Measurements from ENCODE around the gene CD38. TPM values are rescaled to one million over a fixed set of nuclear protein-coding genes. Genes with fewer than 3 reads are reported as not detected.

The CD38 gene
- total and polyA plus RNA-seq, 4 donors: 3.2 to 9.4 (median 5.3) TPM

DNA sequence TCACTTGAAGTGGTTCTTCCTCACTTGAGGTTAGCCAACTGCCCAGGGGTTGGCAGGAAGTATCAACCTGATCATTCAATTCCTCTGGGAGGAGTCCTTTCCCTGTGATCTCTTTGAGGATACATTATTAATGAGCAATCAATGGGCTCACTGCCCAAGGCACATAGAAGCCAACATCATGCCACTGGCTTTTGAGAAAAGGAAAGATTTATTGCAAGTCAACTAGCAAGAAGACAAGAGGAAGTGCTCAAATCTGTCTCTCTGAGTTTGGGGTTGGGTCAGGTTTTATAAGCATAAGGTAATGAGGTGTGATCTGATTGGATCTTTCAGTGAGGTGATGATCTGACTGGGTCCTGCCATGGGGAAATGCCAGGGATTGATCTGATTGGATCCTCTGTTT lies 120.8 kb downstream of the CD38 start:
- Histone ChIP-seq H3K9ac (ENCODE audit: low read depth in 1 of 2, low read length in 2 of 2) (no peak overlapping the region), H3K27me3 (ENCODE audit: control insufficient read depth in 4 of 4, insufficient read depth in 4 of 4, low read length in 3 of 4) (no peaks in the 10 kb centered on the region), H3K4me1 (ENCODE audit: control insufficient read depth in 4 of 4, insufficient read depth in 4 of 4, low read length in 3 of 4) (no peaks in the 10 kb centered on the region), H3K36me3 (ENCODE audit: control insufficient read depth in 4 of 4, insufficient read depth in 3 of 4, low read depth in 1 of 4, low read length in 3 of 4) (no peaks in the 10 kb centered on the region), H3K9me3 (ENCODE audit: control insufficient read depth in 4 of 4, low read length in 3 of 4) (no peaks in the 10 kb centered on the region), H3K27ac (ENCODE audit: low read depth in 1 of 2, low read length in 2 of 2) (no peak overlapping the region), H3K4me3 (ENCODE audit: low read depth in 1 of 3, low read length in 3 of 3) (no peak overlapping the region)
- DNase-seq (ENCODE audit: low spot score): no peak
- TF ChIP-seq YY1 (IDR thresholded peaks at IDR 0.05): no peak
- no peak for TF ChIP-seq HNF4G (IDR thresholded peaks at IDR 0.05)
- TF ChIP-seq, protein P1, sequence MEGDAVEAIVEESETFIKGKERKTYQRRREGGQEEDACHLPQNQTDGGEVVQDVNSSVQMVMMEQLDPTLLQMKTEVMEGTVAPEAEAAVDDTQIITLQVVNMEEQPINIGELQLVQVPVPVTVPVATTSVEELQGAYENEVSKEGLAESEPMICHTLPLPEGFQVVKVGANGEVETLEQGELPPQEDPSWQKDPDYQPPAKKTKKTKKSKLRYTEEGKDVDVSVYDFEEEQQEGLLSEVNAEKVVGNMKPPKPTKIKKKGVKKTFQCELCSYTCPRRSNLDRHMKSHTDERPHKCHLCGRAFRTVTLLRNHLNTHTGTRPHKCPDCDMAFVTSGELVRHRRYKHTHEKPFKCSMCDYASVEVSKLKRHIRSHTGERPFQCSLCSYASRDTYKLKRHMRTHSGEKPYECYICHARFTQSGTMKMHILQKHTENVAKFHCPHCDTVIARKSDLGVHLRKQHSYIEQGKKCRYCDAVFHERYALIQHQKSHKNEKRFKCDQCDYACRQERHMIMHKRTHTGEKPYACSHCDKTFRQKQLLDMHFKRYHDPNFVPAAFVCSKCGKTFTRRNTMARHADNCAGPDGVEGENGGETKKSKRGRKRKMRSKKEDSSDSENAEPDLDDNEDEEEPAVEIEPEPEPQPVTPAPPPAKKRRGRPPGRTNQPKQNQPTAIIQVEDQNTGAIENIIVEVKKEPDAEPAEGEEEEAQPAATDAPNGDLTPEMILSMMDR (IDR thresholded peaks at IDR 0.05; ENCODE audit: low read depth, low read length, missing input control): no peak
- TF ChIP-seq FOXA1 (IDR thresholded peaks at IDR 0.05): no peak
- TF ChIP-seq NR2F2 (IDR thresholded peaks at IDR 0.05): no peak
- TF ChIP-seq EGR1 (IDR thresholded peaks at IDR 0.05; ENCODE audit: low read depth in 2 of 2): no peak
- TF ChIP-seq HNF4A (conservative IDR thresholded peaks at IDR 0.05): no peak
- no peak for TF ChIP-seq RXRA (IDR thresholded peaks at IDR 0.05)
- TF ChIP-seq, protein P2, sequence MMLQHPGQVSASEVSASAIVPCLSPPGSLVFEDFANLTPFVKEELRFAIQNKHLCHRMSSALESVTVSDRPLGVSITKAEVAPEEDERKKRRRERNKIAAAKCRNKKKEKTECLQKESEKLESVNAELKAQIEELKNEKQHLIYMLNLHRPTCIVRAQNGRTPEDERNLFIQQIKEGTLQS (IDR thresholded peaks at IDR 0.05): no peak
- TF ChIP-seq, protein P3, sequence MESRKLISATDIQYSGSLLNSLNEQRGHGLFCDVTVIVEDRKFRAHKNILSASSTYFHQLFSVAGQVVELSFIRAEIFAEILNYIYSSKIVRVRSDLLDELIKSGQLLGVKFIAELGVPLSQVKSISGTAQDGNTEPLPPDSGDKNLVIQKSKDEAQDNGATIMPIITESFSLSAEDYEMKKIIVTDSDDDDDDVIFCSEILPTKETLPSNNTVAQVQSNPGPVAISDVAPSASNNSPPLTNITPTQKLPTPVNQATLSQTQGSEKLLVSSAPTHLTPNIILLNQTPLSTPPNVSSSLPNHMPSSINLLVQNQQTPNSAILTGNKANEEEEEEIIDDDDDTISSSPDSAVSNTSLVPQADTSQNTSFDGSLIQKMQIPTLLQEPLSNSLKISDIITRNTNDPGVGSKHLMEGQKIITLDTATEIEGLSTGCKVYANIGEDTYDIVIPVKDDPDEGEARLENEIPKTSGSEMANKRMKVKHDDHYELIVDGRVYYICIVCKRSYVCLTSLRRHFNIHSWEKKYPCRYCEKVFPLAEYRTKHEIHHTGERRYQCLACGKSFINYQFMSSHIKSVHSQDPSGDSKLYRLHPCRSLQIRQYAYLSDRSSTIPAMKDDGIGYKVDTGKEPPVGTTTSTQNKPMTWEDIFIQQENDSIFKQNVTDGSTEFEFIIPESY (IDR thresholded peaks at IDR 0.05): no peak
- TF ChIP-seq, protein P4, sequence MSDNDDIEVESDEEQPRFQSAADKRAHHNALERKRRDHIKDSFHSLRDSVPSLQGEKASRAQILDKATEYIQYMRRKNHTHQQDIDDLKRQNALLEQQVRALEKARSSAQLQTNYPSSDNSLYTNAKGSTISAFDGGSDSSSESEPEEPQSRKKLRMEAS (IDR thresholded peaks at IDR 0.05): no peak
- no peak for TF ChIP-seq RAD21 (IDR thresholded peaks at IDR 0.05)
- no peak for TF ChIP-seq GABPA (IDR thresholded peaks at IDR 0.05 in 1 of 2, conservative IDR thresholded peaks at IDR 0.05 in 1 of 2)
- TF ChIP-seq FOXA2 (IDR thresholded peaks at IDR 0.05): no peak
- TF ChIP-seq TAF1 (conservative IDR thresholded peaks at IDR 0.05): no peak
- no peak for TF ChIP-seq SP1 (IDR thresholded peaks at IDR 0.05)
- TF ChIP-seq, protein P5, sequence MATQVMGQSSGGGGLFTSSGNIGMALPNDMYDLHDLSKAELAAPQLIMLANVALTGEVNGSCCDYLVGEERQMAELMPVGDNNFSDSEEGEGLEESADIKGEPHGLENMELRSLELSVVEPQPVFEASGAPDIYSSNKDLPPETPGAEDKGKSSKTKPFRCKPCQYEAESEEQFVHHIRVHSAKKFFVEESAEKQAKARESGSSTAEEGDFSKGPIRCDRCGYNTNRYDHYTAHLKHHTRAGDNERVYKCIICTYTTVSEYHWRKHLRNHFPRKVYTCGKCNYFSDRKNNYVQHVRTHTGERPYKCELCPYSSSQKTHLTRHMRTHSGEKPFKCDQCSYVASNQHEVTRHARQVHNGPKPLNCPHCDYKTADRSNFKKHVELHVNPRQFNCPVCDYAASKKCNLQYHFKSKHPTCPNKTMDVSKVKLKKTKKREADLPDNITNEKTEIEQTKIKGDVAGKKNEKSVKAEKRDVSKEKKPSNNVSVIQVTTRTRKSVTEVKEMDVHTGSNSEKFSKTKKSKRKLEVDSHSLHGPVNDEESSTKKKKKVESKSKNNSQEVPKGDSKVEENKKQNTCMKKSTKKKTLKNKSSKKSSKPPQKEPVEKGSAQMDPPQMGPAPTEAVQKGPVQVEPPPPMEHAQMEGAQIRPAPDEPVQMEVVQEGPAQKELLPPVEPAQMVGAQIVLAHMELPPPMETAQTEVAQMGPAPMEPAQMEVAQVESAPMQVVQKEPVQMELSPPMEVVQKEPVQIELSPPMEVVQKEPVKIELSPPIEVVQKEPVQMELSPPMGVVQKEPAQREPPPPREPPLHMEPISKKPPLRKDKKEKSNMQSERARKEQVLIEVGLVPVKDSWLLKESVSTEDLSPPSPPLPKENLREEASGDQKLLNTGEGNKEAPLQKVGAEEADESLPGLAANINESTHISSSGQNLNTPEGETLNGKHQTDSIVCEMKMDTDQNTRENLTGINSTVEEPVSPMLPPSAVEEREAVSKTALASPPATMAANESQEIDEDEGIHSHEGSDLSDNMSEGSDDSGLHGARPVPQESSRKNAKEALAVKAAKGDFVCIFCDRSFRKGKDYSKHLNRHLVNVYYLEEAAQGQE (IDR thresholded peaks at IDR 0.05): no peak
- no peak for TF ChIP-seq JUND (IDR thresholded peaks at IDR 0.05)
